ENCODE data around the gene PTS. TPM values are rescaled to one million over a fixed set of nuclear protein-coding genes. Genes with fewer than 3 reads are reported as not detected.
"Not testable (repeated sequence)": the region's sequence is repeated elsewhere in the genome, so short reads cannot be mapped to it uniquely, and the experiment has no call there.

Gene PTS
- polyA plus RNA-seq, 1 donor from 2014 or later, result 160 TPM

DNA sequence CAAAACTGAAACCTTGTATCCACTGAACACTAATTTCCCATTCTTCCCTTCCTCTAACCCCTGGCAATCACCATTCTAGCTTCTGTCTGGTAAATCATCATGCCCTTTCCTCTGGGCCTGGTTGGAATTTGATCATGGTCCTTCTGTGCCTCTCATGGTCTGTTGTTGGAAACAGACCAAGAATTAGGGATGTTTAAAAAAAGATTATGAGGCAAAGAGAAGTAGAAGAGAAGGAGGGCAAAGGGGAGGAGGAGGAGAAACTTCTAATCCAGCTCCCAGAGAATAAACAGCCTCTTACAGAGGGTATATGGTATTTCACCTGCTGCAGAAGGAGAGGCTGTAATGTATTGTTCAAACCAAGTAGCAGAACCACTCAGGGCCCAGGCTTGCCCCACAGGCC is 40.3 kb upstream of the PTS start:
- Histone ChIP-seq H3K4me2 (ENCODE audit: low read length) (no peak overlapping the region), H3K4me3 (ENCODE audit: low read length) (no peak overlapping the region), H3K9me3 (ENCODE audit: low read length) (no peaks in the 10 kb centered on the region), H3F3A (ENCODE audit: insufficient read depth, low read length, poor library complexity, severe bottlenecking) (no peaks in the 10 kb centered on the region), H3K79me2 (replicated peaks; ENCODE audit: insufficient read depth, low read length) (no peaks in the 10 kb centered on the region), H3K9ac (ENCODE audit: low read length) (no peak overlapping the region), H2AFZ (ENCODE audit: low read depth, low read length) (no peak overlapping the region), H3K9me2 (ENCODE audit: insufficient read depth, low read length) (no peaks in the 10 kb centered on the region), H3K36me3 (ENCODE audit: insufficient read depth, low read length) (no peaks in the 10 kb centered on the region), H3K27ac (ENCODE audit: low read length) (no peak overlapping the region), H3K27me3 (ENCODE audit: insufficient read depth, low read depth, low read length) (no peaks in the 10 kb centered on the region), H4K20me1 (ENCODE audit: insufficient read depth) (no peaks in the 10 kb centered on the region)
- no peak for TF ChIP-seq POLR2AphosphoS5 (IDR thresholded peaks at IDR 0.05)
- no peak for TF ChIP-seq EZH2 (IDR thresholded peaks at IDR 0.05; ENCODE audit: borderline replicate concordance, insufficient read depth, low read length, poor library complexity, severe bottlenecking)
- TF ChIP-seq SMC3 (conservative IDR thresholded peaks at IDR 0.05; ENCODE audit: poor library complexity), result no peak
- TF ChIP-seq, protein P1, sequence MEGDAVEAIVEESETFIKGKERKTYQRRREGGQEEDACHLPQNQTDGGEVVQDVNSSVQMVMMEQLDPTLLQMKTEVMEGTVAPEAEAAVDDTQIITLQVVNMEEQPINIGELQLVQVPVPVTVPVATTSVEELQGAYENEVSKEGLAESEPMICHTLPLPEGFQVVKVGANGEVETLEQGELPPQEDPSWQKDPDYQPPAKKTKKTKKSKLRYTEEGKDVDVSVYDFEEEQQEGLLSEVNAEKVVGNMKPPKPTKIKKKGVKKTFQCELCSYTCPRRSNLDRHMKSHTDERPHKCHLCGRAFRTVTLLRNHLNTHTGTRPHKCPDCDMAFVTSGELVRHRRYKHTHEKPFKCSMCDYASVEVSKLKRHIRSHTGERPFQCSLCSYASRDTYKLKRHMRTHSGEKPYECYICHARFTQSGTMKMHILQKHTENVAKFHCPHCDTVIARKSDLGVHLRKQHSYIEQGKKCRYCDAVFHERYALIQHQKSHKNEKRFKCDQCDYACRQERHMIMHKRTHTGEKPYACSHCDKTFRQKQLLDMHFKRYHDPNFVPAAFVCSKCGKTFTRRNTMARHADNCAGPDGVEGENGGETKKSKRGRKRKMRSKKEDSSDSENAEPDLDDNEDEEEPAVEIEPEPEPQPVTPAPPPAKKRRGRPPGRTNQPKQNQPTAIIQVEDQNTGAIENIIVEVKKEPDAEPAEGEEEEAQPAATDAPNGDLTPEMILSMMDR (IDR thresholded peaks at IDR 0.05; ENCODE audit: poor library complexity, severe bottlenecking), result no peak
- TF ChIP-seq, protein P2, sequence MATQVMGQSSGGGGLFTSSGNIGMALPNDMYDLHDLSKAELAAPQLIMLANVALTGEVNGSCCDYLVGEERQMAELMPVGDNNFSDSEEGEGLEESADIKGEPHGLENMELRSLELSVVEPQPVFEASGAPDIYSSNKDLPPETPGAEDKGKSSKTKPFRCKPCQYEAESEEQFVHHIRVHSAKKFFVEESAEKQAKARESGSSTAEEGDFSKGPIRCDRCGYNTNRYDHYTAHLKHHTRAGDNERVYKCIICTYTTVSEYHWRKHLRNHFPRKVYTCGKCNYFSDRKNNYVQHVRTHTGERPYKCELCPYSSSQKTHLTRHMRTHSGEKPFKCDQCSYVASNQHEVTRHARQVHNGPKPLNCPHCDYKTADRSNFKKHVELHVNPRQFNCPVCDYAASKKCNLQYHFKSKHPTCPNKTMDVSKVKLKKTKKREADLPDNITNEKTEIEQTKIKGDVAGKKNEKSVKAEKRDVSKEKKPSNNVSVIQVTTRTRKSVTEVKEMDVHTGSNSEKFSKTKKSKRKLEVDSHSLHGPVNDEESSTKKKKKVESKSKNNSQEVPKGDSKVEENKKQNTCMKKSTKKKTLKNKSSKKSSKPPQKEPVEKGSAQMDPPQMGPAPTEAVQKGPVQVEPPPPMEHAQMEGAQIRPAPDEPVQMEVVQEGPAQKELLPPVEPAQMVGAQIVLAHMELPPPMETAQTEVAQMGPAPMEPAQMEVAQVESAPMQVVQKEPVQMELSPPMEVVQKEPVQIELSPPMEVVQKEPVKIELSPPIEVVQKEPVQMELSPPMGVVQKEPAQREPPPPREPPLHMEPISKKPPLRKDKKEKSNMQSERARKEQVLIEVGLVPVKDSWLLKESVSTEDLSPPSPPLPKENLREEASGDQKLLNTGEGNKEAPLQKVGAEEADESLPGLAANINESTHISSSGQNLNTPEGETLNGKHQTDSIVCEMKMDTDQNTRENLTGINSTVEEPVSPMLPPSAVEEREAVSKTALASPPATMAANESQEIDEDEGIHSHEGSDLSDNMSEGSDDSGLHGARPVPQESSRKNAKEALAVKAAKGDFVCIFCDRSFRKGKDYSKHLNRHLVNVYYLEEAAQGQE (IDR thresholded peaks at IDR 0.05; ENCODE audit: borderline replicate concordance), result no peak
- no peak for TF ChIP-seq TAF1 (IDR thresholded peaks at IDR 0.05; ENCODE audit: low read depth)
- no peak for TF ChIP-seq MXI1 (conservative IDR thresholded peaks at IDR 0.05; ENCODE audit: poor library complexity, severe bottlenecking)
- TF ChIP-seq EP300 (conservative IDR thresholded peaks at IDR 0.05; ENCODE audit: poor library complexity, severe bottlenecking), result no peak
- no peak for TF ChIP-seq RAD21 (conservative IDR thresholded peaks at IDR 0.05)

DNA sequence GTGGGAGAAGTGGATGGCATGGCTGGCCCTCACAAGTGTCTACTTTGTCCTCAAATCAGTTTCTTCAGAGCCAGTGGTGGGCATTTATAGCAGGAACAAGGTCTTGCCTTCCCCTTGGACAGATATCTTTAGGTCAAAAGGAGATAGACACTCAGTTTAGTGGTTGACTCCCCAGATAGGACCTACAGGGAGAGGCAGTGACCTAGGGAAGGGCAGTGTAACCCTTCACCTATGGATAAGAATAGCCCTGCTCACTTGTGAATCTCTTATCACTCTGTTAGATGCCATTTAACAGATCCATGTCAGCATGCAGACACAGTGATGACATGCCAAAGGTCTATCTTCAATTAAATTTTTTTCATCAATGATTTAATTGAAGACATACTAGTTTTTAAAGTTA is 39.9 kb upstream of the PTS start:
- Histone ChIP-seq H3K4me2 (ENCODE audit: low read length) (no peak overlapping the region), H3K4me3 (ENCODE audit: low read length) (no peak overlapping the region), H3K79me2 (replicated peaks; ENCODE audit: insufficient read depth, low read length) (no peaks in the 10 kb centered on the region), H3F3A (ENCODE audit: insufficient read depth, low read length, poor library complexity, severe bottlenecking) (no peaks in the 10 kb centered on the region), H3K9me3 (ENCODE audit: low read length) (no peaks in the 10 kb centered on the region), H2AFZ (ENCODE audit: low read depth, low read length) (no peak overlapping the region), H3K9ac (ENCODE audit: low read length) (no peak overlapping the region), H3K36me3 (ENCODE audit: insufficient read depth, low read length) (no peaks in the 10 kb centered on the region), H4K20me1 (ENCODE audit: insufficient read depth) (no peaks in the 10 kb centered on the region), H3K27ac (ENCODE audit: low read length) (no peak overlapping the region), H3K9me2 (ENCODE audit: insufficient read depth, low read length) (no peaks in the 10 kb centered on the region), H3K27me3 (ENCODE audit: insufficient read depth, low read depth, low read length) (no peaks in the 10 kb centered on the region)
- TF ChIP-seq, protein P1 (IDR thresholded peaks at IDR 0.05; ENCODE audit: poor library complexity, severe bottlenecking), result no peak
- TF ChIP-seq POLR2AphosphoS5 (IDR thresholded peaks at IDR 0.05) (no peak), SMC3 (conservative IDR thresholded peaks at IDR 0.05; ENCODE audit: poor library complexity) (no peak), MXI1 (conservative IDR thresholded peaks at IDR 0.05; ENCODE audit: poor library complexity, severe bottlenecking) (no peak), TAF1 (IDR thresholded peaks at IDR 0.05; ENCODE audit: low read depth) (no peak), EP300 (conservative IDR thresholded peaks at IDR 0.05; ENCODE audit: poor library complexity, severe bottlenecking) (no peak), EZH2 (IDR thresholded peaks at IDR 0.05; ENCODE audit: borderline replicate concordance, insufficient read depth, low read length, poor library complexity, severe bottlenecking) (no peak), RAD21 (conservative IDR thresholded peaks at IDR 0.05) (no peak)
- TF ChIP-seq, protein P2 (IDR thresholded peaks at IDR 0.05; ENCODE audit: borderline replicate concordance), result no peak

DNA sequence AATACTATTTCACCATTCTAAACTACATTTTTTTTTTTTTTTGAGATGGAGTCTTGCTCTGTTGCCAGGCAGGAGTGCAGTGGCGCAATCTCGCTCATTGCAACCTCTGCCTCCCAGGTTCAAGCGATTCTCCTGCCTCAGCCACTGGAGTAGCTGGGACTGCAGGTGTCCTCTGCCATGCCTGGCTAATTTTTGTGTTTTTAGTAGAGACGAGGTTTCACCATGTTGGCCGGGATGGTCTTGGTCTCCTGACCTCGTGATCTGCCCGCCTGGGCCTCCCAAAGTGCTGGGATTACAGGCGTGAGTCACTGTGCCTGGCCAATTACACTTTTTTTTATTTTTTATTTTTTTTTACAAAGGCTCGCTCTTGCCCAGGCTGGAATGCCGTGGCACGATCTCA is 31.1 kb upstream of the PTS start:
- H3K4me2 ChIP-seq (ENCODE audit: low read length); H3K4me3 ChIP-seq (ENCODE audit: low read length); H3K27ac ChIP-seq (ENCODE audit: low read length); H3K36me3 ChIP-seq (ENCODE audit: insufficient read depth, low read length); H3F3A ChIP-seq (ENCODE audit: insufficient read depth, low read length, poor library complexity, severe bottlenecking); H3K27me3 ChIP-seq (ENCODE audit: insufficient read depth, low read depth, low read length); H4K20me1 ChIP-seq (ENCODE audit: insufficient read depth); H3K9ac ChIP-seq (ENCODE audit: low read length); H3K79me2 ChIP-seq (replicated peaks; ENCODE audit: insufficient read depth, low read length); H3K9me3 ChIP-seq (ENCODE audit: low read length); H3K9me2 ChIP-seq (ENCODE audit: insufficient read depth, low read length); H2AFZ ChIP-seq (ENCODE audit: low read depth, low read length): not testable (repeated sequence)
